Rectal smooth muscle tissue (tissue), 1 donor: ENCODE data around the gene SRC.
"Not testable (repeated sequence)": the region's sequence is repeated elsewhere in the genome, so short reads cannot be mapped to it uniquely, and the experiment has no call there.

Source experiments
- H3K27ac ChIP-seq: one replicate; pipeline ENCODE4 v1.7.0; 2013; ENCODE audit warnings: low read depth, low read length, inconsistent platforms
- H3K27me3 ChIP-seq: one replicate; pipeline ENCODE4 v1.7.0; 2013; ENCODE audit warnings: low read length; ENCODE audit not compliant: control insufficient read depth, insufficient read depth
- H3K36me3 ChIP-seq: one replicate; pipeline ENCODE4 v1.7.0; 2013; ENCODE audit warnings: low read length; ENCODE audit not compliant: control insufficient read depth, insufficient read depth
- H3K4me1 ChIP-seq: one replicate; pipeline ENCODE4 v1.7.0; 2013; ENCODE audit warnings: low read length; ENCODE audit not compliant: control insufficient read depth, insufficient read depth
- H3K4me3 ChIP-seq: one replicate; pipeline ENCODE4 v1.7.0; 2013; ENCODE audit warnings: low read length
- H3K9ac ChIP-seq: one replicate; pipeline ENCODE4 v1.7.0; 2013; ENCODE audit warnings: low read length

Gene SRC

DNA sequence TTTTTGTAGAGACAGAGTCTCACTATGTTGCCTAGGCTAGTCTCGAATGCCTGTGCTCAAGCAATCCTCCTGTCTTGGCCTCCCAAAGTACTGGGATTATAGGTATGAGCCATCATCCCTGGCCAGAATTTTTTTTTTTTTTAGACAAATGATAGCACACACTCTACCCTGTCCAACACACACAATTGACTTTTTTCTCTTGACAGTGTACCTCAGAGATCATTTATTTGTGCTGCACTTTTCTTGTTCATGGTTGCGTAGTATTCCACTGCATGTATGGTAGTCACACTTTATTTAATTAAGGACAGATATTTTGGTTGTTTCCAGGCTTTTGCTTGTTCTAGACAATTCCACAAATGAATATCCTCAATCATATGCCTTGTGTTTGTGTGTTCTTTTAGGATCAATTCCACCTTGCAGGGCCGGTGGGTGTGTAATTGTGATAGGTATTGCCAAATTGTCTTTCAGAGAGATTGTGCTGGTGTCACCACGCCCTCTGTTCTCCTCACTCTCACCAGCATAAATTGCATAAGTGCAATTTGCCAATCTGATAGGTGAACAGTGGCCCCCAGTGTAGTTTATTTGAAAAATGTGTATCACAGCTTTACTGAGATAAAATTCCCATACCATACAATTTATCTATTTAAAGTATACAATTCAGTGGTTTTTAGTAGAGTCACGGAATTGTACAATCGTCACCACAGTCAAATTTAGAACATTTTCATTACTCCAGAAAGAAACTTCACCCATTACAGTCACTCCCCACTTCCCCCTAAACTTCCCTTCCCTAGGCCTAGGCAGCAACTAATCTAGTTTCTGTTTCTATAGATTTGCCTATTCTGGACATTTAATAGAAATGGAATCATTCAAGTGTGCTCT, 20.1 kb downstream of the SRC start:
- Histone ChIP-seq H3K4me3 (no peak overlapping the region), H3K4me1 (no peaks in the 10 kb centered on the region), H3K9ac (no peak overlapping the region), H3K36me3 (no peaks in the 10 kb centered on the region), H3K27me3 (no peaks in the 10 kb centered on the region), H3K27ac (no peak overlapping the region)

DNA sequence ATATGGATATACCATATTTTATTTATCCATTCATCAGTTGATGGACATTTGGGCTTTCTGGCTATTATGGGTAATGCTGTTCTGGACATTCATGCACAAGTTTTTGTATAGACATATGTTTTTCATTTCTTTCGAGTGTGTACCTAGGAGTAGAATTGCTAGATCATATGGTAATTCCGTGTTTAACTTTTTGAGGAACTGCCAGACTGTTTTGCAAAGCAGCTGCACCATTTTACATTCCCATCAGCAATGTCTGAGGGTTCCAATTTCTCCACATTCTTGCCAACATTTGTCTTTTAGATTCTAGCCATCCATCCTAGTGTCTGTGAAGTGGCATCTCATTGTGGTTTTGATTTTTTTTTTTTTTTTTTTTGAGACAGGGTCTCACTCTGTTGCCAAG, 20.8 kb downstream of the SRC start:
- H3K27me3 ChIP-seq, result no peaks in the 10 kb centered on the region
- no peak overlapping the region for H3K4me3 ChIP-seq
- H3K27ac ChIP-seq, result no peak overlapping the region
- H3K9ac ChIP-seq, result no peak overlapping the region
- no peaks in the 10 kb centered on the region for H3K4me1 ChIP-seq
- H3K36me3 ChIP-seq, result no peaks in the 10 kb centered on the region

DNA sequence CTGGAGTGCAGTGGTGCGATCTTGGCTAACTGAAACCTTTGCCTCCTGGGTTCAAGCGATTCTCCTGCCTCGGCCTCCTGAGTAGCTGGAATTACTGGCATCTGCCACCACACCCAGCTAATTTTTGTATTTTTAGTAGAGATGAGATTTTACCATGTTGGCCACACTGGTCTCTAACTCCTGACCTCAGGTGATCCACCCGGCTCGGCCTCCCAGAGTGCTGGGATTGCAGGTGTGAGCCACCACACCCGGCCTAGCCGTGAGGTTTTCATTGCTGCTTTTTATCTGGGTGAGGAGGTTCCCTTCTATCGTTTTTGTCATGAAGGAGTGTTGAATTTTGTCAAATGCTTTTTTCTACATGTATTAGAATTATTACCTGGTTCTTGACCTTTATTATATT, 23.9 kb downstream of the SRC start:
- Histone ChIP-seq H3K9ac (no peak overlapping the region), H3K27ac (no peak overlapping the region), H3K27me3 (no peaks in the 10 kb centered on the region), H3K4me1 (no peaks in the 10 kb centered on the region), H3K36me3 (peaks cover 2% of the 10 kb centered on the region), H3K4me3 (no peak overlapping the region)

DNA sequence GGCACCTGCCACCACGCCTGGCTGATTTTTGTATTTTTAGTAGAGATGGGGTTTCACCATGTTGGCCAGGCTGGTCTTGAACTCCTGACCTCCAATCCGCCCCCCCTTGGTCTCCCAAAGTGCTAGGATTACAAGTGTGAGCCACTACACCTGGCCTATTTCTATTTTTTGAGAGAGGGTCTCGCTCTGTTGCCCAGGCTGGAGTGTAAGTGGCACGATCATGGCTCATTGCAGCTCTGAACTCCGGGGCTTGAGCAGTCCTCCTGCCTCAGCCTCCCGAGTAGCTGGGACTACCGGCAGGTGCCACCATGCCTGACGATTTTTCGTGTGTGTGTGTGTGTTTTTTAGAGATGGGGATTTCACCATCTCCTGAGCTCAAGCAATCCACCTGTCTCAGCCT, 25.9 kb downstream of the SRC start:
- H3K27me3 ChIP-seq, H3K36me3 ChIP-seq, H3K9ac ChIP-seq, H3K4me3 ChIP-seq, H3K4me1 ChIP-seq, H3K27ac ChIP-seq: not testable (repeated sequence)

GRCh38 chr20:37372441-37372840, 26.5 kb downstream of the SRC start:
- no peak overlapping the region for H3K27ac ChIP-seq
- H3K9ac ChIP-seq, result no peak overlapping the region
- H3K27me3 ChIP-seq, result no peaks in the 10 kb centered on the region
- H3K4me1 ChIP-seq, result no peaks in the 10 kb centered on the region
- H3K36me3 ChIP-seq, result peaks cover 4% of the 10 kb centered on the region
- H3K4me3 ChIP-seq, result no peak overlapping the region

- Histone ChIP-seq H3K4me1 (no peaks in the 10 kb centered on the region), H3K36me3 (peaks cover 4% of the 10 kb centered on the region), H3K9ac (no peak overlapping the region), H3K27me3 (no peaks in the 10 kb centered on the region), H3K4me3 (no peak overlapping the region), H3K27ac (no peak overlapping the region)
Observed at GRCh38 chr20:37373020-37373598, 27.2 kb downstream of the SRC start.

DNA sequence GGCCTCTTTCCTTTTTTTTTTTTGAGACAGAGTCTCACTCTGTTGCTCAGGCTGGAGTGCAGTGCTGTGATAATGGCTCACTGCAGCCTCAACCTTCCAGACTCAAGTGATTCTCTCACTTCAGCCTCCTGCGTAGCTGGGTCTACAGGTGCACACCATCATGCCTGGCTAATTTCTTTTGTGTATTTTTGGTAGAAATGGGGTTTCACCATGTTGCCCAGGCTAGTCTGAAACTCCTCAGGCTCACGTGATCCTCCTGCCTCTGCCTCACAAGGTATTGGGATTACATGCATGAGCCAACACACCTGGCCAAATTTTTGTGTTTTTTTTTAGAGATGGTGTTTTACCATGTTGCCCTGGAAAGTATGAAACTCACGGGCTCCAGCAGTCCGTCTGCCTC, 29.3 kb downstream of the SRC start:
- Histone ChIP-seq H3K9ac (no peak overlapping the region), H3K4me1 (no peaks in the 10 kb centered on the region), H3K4me3 (no peak overlapping the region), H3K27me3 (no peaks in the 10 kb centered on the region), H3K36me3 (peaks cover 4% of the 10 kb centered on the region), H3K27ac (no peak overlapping the region)

DNA sequence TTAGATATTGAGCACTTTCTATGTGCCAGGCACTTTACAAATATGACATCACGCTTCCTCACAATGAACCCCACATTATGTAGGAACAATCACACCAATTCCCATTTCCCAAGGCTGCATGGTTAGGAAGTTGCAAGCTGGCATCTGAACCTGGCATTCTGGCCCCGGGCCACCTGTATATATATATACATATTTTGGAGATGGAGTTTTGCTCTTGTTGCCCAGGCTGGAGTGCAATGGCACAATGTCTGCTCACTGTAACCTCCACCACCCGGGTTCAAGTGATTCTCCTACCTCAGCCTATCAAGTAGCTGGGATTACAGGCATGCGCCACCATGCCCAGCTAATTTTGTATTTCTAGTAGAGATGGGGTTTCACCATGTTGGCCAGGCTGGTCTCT, 30.4 kb downstream of the SRC start:
- Histone ChIP-seq H3K4me1 (no peaks in the 10 kb centered on the region), H3K4me3 (no peak overlapping the region), H3K27ac (no peak overlapping the region), H3K27me3 (no peaks in the 10 kb centered on the region), H3K9ac (no peak overlapping the region), H3K36me3 (peaks cover 4% of the 10 kb centered on the region)

DNA sequence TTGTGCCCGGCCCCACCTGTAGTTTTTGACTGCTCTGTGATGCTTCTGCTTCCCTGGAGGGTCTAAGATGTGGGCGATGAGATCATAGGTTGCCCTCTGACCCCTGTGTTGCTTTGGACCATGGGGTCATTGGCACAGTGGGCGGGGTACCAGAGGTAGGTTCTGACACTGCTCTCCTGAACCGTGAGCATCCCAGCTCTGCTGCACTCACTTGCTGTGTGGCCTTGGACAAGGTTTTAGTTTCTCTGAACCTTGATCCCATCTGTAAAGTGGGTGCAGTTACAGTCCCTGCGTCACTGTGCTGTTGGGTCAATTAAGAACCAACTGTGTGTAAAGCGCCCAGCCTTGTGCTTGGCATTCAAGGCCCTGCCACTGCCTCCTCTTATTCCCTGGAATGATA, 30.9 kb downstream of the SRC start:
- Histone ChIP-seq H3K27me3 (no peaks in the 10 kb centered on the region), H3K27ac (no peak overlapping the region), H3K9ac (no peak overlapping the region)

DNA sequence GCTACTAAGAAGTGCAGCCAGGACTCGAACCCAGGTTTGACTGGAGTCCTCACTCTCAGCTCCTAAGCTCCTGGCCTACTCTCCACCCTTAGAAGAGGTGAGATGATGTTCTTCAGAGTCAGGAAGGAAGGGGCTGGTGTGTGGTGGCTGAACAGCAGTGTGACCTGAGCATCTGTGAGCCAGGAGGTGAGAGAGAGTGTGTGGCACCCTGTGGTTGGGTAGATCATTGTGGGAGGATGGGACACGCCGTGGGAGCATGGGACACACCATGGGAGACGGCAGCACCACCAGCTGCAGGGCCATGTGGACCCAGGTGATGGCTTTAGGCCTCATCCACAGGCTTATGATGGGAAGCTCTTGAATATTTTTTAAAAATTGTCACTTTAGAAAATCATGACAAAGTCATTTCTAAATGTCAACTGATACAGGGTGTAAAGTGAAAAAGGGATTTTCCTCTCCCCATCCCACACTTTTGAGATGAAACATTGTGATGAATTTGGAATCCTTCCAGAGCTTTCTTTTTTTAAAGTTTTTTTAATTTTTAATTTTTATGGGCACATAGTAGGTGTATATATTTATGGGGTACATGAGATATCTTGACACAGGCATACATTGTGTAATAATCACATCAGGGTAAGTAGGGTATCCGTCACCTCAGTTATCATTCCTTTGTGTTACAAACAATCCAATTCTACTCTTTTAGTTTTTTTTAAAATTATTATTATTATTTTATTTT, 31.6 kb downstream of the SRC start:
- Histone ChIP-seq H3K27ac (no peak overlapping the region), H3K27me3 (no peaks in the 10 kb centered on the region), H3K9ac (no peak overlapping the region), H3K4me3 (no peak overlapping the region), H3K36me3 (peaks cover 4% of the 10 kb centered on the region), H3K4me1 (no peaks in the 10 kb centered on the region)

More for the DNA sequence above, 30.9 kb downstream of the SRC start:
- Histone ChIP-seq H3K4me1 (no peaks in the 10 kb centered on the region), H3K36me3 (peaks cover 4% of the 10 kb centered on the region), H3K4me3 (no peak overlapping the region)

GRCh38 chr20:37378420-37378784, 32.5 kb downstream of the SRC start:
- no peaks in the 10 kb centered on the region for H3K4me1 ChIP-seq
- no peak overlapping the region for H3K27ac ChIP-seq
- no peak overlapping the region for H3K9ac ChIP-seq
- no peak overlapping the region for H3K4me3 ChIP-seq
- no peaks in the 10 kb centered on the region for H3K27me3 ChIP-seq
- H3K36me3 ChIP-seq, result peaks cover 2% of the 10 kb centered on the region

DNA sequence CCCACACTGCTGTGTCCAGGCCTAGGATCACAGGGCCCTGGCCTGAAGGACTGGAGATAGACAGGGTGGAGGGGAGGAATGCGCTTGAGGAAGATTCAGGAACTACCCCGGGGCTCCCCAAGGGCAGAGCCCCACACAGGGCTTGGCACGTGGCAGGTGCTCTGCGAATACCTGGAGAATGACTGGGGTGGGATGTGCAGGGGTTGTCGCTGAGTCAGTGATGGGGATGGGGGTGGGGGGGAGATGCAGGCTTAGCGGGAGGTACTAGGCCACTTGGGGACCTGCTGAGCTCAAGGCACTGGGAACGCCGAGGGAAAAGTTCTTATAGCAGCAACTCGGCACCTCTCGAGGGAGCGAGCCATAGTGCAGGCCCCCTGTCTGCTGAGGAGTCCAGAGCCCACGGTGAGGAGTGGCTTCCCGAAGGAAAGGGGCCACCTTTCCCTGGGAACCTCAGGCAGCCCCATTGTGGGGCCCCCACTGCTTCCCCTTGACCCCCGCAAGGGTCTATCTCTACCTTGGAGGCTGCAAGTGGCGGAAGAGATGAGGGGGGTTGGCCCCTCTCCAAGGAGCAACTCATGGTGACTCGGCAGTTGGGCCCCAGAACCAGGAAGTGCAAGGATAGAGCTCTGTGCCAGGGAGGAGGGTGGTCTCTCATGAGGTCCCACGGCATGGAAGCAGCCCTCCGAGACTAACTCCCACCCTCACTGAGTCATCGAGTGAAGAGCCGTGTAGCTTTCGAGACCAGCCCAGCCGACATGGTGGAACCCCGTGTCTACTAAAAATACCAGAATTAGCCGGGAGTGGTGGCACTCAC, 33.1 kb downstream of the SRC start:
- Histone ChIP-seq H3K36me3 (peaks cover 2% of the 10 kb centered on the region), H3K4me3 (no peak overlapping the region), H3K4me1 (no peaks in the 10 kb centered on the region), H3K9ac (no peak overlapping the region), H3K27ac (no peak overlapping the region), H3K27me3 (no peaks in the 10 kb centered on the region)
